A673 (cell line): ENCODE measurements around the gene ETV6. TPM values are rescaled to one million over a fixed set of nuclear protein-coding genes. Genes with fewer than 3 reads are reported as not detected.

Source experiments
- BruUV-seq: library from RNA; stranded (reverse); fragments of 400-500 nt; replicated peaks from 2 replicates; lab custom pipeline; 2021; lab: Mats Ljungman, UMichigan
- CTCF ChIA-PET: fragments of 300-600 bp; sonication (Branson Sonifier 250); formaldehyde crosslinking; loops from one replicate; lab custom pipeline; 2022; ENCODE audit warnings: antibody characterized with exemption; lab: Charles Lee
- POLR2A ChIA-PET: fragments of 300-600 bp; sonication (Branson Sonifier 250); formaldehyde crosslinking; loops from one replicate; lab custom pipeline; 2022; ENCODE audit warnings: antibody characterized with exemption; ENCODE audit not compliant: low non-redundant PET; lab: Charles Lee
- DNase-seq: peaks from one replicate; pipeline ENCODE4 v3.0.0-alpha.2; 2015; ENCODE audit warnings: low spot score
- H3K27ac ChIP-seq: fragments of 200-600 bp; sonication (generic); 2 replicates; pipeline ENCODE4 v1.5.1; 2016; ENCODE audit warnings: mixed run types, low read depth, mild to moderate bottlenecking, mixed read lengths, antibody characterized with exemption, low read length; ENCODE audit not compliant: poor library complexity, severe bottlenecking
- H3K27me3 ChIP-seq: fragments of 200-600 bp; sonication (generic); replicated peaks from 2 replicates; pipeline ENCODE4 v1.6.1; 2017; ENCODE audit warnings: mixed run types, low read depth, mild to moderate bottlenecking, mixed read lengths, antibody characterized with exemption, low read length; ENCODE audit not compliant: insufficient read depth, poor library complexity
- H3K36me3 ChIP-seq: fragments of 200-600 bp; sonication (generic); 2 replicates; pipeline ENCODE4 v1.6.1; 2016; ENCODE audit warnings: mixed run types, mild to moderate bottlenecking, mixed read lengths, antibody characterized with exemption, low read length; ENCODE audit not compliant: insufficient read depth, poor library complexity, severe bottlenecking
- H3K4me1 ChIP-seq: fragments of 200-600 bp; sonication (generic); 2 replicates; pipeline ENCODE4 v1.6.1; 2017; ENCODE audit warnings: mixed run types, mild to moderate bottlenecking, mixed read lengths, antibody characterized with exemption, low read length; ENCODE audit not compliant: insufficient read depth, poor library complexity, severe bottlenecking
- H3K4me3 ChIP-seq: fragments of 200-600 bp; sonication (generic); 2 replicates; pipeline ENCODE4 v1.5.1; 2016; ENCODE audit warnings: low read depth, mixed run types, mild to moderate bottlenecking, mixed read lengths, low read length; ENCODE audit not compliant: poor library complexity, severe bottlenecking
- H3K9me3 ChIP-seq: fragments of 200-600 bp; sonication (generic); 2 replicates; pipeline ENCODE4 v1.6.1; 2016; ENCODE audit warnings: mixed run types, low read depth, mild to moderate bottlenecking, mixed read lengths, antibody characterized with exemption, low read length; ENCODE audit not compliant: poor library complexity, severe bottlenecking
- EZH2 ChIP-seq: fragments of 200-600 bp; sonication (generic); IDR thresholded peaks from 2 replicates; pipeline ENCODE4 v1.6.1; 2017; ENCODE audit warnings: borderline replicate concordance, low read depth, mild to moderate bottlenecking, mixed read lengths, antibody characterized with exemption, low read length; ENCODE audit not compliant: poor library complexity, severe bottlenecking
- intact Hi-C: fragments of 100-400 bp; cut with micrococcal nuclease; formaldehyde crosslinking; loops from one replicate; pipeline ENCODE4 v1.10.0; 2022; ENCODE audit not compliant: unreplicated experiment
- total RNA-seq: library from RNA; stranded (reverse); gene quantifications from 2 replicates; pipeline ENCODE4 v1.2.3, GENCODE V29; 2021
- TF ChIP-seq, protein P1 (sequence below): fragments of 300-800, 200-600 bp; sonication (generic); conservative IDR thresholded peaks from 2 replicates; pipeline ENCODE4 v1.5.1; 2017; ENCODE audit warnings: low read depth, mild to moderate bottlenecking, antibody characterized with exemption, low read length, moderate library complexity, mixed read lengths

The ETV6 gene
- total RNA-seq, 1 experiment from 2014 or later: 32.4 TPM

DNA sequence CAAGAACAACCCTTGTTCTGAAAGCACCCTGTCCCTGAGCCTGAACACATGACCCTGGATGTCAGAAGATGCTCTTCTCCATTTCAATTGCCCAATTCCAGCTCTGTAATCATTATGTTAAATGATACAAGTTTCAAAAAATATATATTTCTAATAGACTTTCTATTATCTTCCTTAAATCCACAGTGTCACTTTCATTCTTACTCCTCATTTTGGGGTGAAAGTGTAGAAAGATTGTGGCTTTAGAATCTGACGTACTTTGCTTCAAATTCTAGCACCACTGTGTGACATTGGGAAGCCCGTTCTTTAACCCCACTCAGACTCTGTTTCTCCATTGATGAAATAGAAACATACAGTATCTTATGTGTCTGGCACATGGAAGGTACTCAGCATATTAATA, 83.2 kb downstream of the ETV6 start:
- H3K27me3 ChIP-seq: no peaks in the 10 kb centered on the region
- intact Hi-C loops: no loop called here
- no peak overlapping the region for H3K27ac ChIP-seq
- no peak for TF ChIP-seq EZH2
- TF ChIP-seq, protein P1, sequence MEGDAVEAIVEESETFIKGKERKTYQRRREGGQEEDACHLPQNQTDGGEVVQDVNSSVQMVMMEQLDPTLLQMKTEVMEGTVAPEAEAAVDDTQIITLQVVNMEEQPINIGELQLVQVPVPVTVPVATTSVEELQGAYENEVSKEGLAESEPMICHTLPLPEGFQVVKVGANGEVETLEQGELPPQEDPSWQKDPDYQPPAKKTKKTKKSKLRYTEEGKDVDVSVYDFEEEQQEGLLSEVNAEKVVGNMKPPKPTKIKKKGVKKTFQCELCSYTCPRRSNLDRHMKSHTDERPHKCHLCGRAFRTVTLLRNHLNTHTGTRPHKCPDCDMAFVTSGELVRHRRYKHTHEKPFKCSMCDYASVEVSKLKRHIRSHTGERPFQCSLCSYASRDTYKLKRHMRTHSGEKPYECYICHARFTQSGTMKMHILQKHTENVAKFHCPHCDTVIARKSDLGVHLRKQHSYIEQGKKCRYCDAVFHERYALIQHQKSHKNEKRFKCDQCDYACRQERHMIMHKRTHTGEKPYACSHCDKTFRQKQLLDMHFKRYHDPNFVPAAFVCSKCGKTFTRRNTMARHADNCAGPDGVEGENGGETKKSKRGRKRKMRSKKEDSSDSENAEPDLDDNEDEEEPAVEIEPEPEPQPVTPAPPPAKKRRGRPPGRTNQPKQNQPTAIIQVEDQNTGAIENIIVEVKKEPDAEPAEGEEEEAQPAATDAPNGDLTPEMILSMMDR: no peak
- H3K4me1 ChIP-seq: peaks cover 16% of the 10 kb centered on the region
- H3K9me3 ChIP-seq: no peaks in the 10 kb centered on the region
- DNase-seq: no peak
- ChIA-PET CTCF (interaction anchor here (0.6 kb wide), 1 partner anchor 76 kb away, joined by 8 read pairs; no protein-coding TSS in a partner anchor), POLR2A (no interaction called here)
- H3K4me3 ChIP-seq: no peak overlapping the region
- no TSS peak for BruUV-seq
- H3K36me3 ChIP-seq: no peaks in the 10 kb centered on the region

GRCh38 chr12:11734580-11735180, 85.2 kb downstream of the ETV6 start:
- H3K4me3 ChIP-seq: no peak overlapping the region
- no peaks in the 10 kb centered on the region for H3K27me3 ChIP-seq
- peaks cover 13% of the 10 kb centered on the region for H3K4me1 ChIP-seq
- H3K36me3 ChIP-seq: no peaks in the 10 kb centered on the region
- ChIA-PET CTCF (interaction anchor here (0.7 kb wide), 1 partner anchor 140 kb away, joined by 6 read pairs; no protein-coding TSS in a partner anchor), POLR2A (interaction anchor here (0.6 to 0.7 kb wide), 2 partner anchors 10 to 22 kb away, joined by 10 to 14 read pairs; no protein-coding TSS in a partner anchor)
- DNase-seq: no peak
- no TSS peak for BruUV-seq
- no peak overlapping the region for H3K27ac ChIP-seq
- intact Hi-C loops: no loop called here
- no peak for TF ChIP-seq EZH2
- TF ChIP-seq, protein P1: no peak
- no peaks in the 10 kb centered on the region for H3K9me3 ChIP-seq

- no peak for DNase-seq
- no TSS peak for BruUV-seq
- intact Hi-C loops: no loop called here
- Histone ChIP-seq H3K27me3 (no peaks in the 10 kb centered on the region), H3K36me3 (no peaks in the 10 kb centered on the region), H3K4me1 (peaks cover 9% of the 10 kb centered on the region), H3K27ac (no peak overlapping the region), H3K4me3 (no peak overlapping the region), H3K9me3 (no peaks in the 10 kb centered on the region)
- ChIA-PET CTCF (no interaction called here), POLR2A (no interaction called here)
- TF ChIP-seq EZH2: no peak
- TF ChIP-seq, protein P1: no peak
Observed at GRCh38 chr12:11738450-11738849, 89.0 kb downstream of the ETV6 start.
